Sigmoid colon (tissue), 7 donors: ENCODE results near the gene ORM1. TPM values are rescaled to one million over a fixed set of nuclear protein-coding genes. Genes with fewer than 3 reads are reported as not detected.

Experiments used
- DNase-seq: peaks from one replicate; pipeline ENCODE4 v3.0.0-alpha.2; 2019
- H3K27ac ChIP-seq, 4 donors: fragments of 200-600 bp; sonication (generic); one replicate each; pipeline ENCODE4 v1.5.1; 2016 to 2019; ENCODE audit warnings: mild to moderate bottlenecking in 1 of 4
- H3K27me3 ChIP-seq, 3 donors: fragments of 200-600 bp; sonication (generic); one replicate each; pipeline ENCODE4 v1.5.1; 2019; ENCODE audit warnings: mild to moderate bottlenecking in 1 of 3
- H3K36me3 ChIP-seq, 4 donors: fragments of 200-600 bp; sonication (generic); one replicate each; pipeline ENCODE4 v1.5.1; 2016 to 2019
- H3K4me1 ChIP-seq, 4 donors: fragments of 200-600 bp; sonication (generic); one replicate each; pipeline ENCODE4 v1.5.1; 2017 to 2019
- H3K4me3 ChIP-seq, 4 donors: fragments of 200-600 bp; sonication (generic); one replicate each; pipeline ENCODE4 v1.5.1; 2017 to 2019; ENCODE audit warnings: mild to moderate bottlenecking in 2 of 4, moderate library complexity in 1 of 4
- H3K9me3 ChIP-seq, 4 donors: fragments of 200-600 bp in 3 of 4; sonication (generic) in 3 of 4; one replicate each; pipeline versions ENCODE4 v1.5.1 to v1.6.1; 2013 to 2019
- EP300 ChIP-seq, 4 donors: sonication (generic); formaldehyde crosslinking; IDR thresholded peaks; one replicate each; pipeline ENCODE4 v1.6.1; 2017; ENCODE audit warnings: antibody characterized with exemption in 4 of 4
- POLR2A ChIP-seq, 2 donors: fragments of 450-650 bp; IDR thresholded peaks; one replicate each; pipeline ENCODE4 v1.6.1; 2016; ENCODE audit warnings: antibody characterized with exemption in 2 of 2, mild to moderate bottlenecking in 2 of 2, moderate library complexity in 2 of 2
- POLR2AphosphoS5 ChIP-seq, 4 donors: sonication (generic); formaldehyde crosslinking; IDR thresholded peaks; one replicate each; pipeline ENCODE4 v1.6.1; 2017; ENCODE audit warnings: antibody characterized with exemption in 4 of 4
- WGBS, 2 donors: extraction: QIAGEN DNeasy Blood & Tissue Kit; methylation state at CpG; one replicate each; pipeline ENCODE4 v1.1.7; 2013; 5-methylcytosine and 5-hydroxymethylcytosine counted together
- intact Hi-C: fragments of 100-400 bp; cut with DNase I; formaldehyde crosslinking; loops from one replicate; pipeline ENCODE4 v1.15.1; 2023
- polyA plus RNA-seq, 3 donors: library from polyadenylated mRNA; stranded (reverse); fragments of 200-250 nt; gene quantifications; one replicate each; pipeline ENCODE4 v1.2.3, GENCODE V29; 2013
- total RNA-seq, 4 donors: library from RNA; depleted of rRNA; stranded (reverse); fragments of >200 nt; gene quantifications; one replicate each; pipeline ENCODE4 v1.1.0, GENCODE V29; 2016
- TF ChIP-seq, protein P1 (sequence below), 4 experiments: fragments of 450-650 bp in 3 of 4; fragments of 200-600 bp in 1 of 4; IDR thresholded peaks; one replicate each; pipeline ENCODE4 v1.5.1; 2016 to 2019; ENCODE audit warnings: antibody characterized with exemption in 4 of 4, mild to moderate bottlenecking in 3 of 4, moderate library complexity in 2 of 4
- donor health status: healthy with polysubstance abuse.
- donor health status: Bipolar disorder and iron deficiency.
- donor health status: healthy.

Gene ORM1
- total and polyA plus RNA-seq, 7 donors = 1.1 to 1.8 TPM; not detected in 5

- H3K27ac ChIP-seq = no peak overlapping the region
- WGBS, 2 donors = 93% methylated on average over 31 of the region's 31 CpGs
- peaks cover 0 to 6% (median 3%) of the 10 kb centered on the region in 4 donors for H3K4me1 ChIP-seq
- peaks cover 0 to 21% (median 3%) of the 10 kb centered on the region in 4 donors for H3K36me3 ChIP-seq
- peak; percentile 56 for DNase-seq
- intact Hi-C loops = no loop called here
- no peaks in the 10 kb centered on the region for H3K27me3 ChIP-seq
- no peak for TF ChIP-seq POLR2AphosphoS5 (IDR thresholded peaks at IDR 0.05)
- TF ChIP-seq, protein P1, sequence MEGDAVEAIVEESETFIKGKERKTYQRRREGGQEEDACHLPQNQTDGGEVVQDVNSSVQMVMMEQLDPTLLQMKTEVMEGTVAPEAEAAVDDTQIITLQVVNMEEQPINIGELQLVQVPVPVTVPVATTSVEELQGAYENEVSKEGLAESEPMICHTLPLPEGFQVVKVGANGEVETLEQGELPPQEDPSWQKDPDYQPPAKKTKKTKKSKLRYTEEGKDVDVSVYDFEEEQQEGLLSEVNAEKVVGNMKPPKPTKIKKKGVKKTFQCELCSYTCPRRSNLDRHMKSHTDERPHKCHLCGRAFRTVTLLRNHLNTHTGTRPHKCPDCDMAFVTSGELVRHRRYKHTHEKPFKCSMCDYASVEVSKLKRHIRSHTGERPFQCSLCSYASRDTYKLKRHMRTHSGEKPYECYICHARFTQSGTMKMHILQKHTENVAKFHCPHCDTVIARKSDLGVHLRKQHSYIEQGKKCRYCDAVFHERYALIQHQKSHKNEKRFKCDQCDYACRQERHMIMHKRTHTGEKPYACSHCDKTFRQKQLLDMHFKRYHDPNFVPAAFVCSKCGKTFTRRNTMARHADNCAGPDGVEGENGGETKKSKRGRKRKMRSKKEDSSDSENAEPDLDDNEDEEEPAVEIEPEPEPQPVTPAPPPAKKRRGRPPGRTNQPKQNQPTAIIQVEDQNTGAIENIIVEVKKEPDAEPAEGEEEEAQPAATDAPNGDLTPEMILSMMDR (IDR thresholded peaks at IDR 0.05) = no peak
- TF ChIP-seq POLR2A (IDR thresholded peaks at IDR 0.05) = no peak
- TF ChIP-seq EP300 (IDR thresholded peaks at IDR 0.05) = no peak
- no peak overlapping the region for H3K4me3 ChIP-seq
- no peaks in the 10 kb centered on the region for H3K9me3 ChIP-seq
Measured at GRCh38 chr9:114300846-114301797, 21.8 kb upstream of the ORM1 start.

- Histone ChIP-seq H3K4me1 (peaks cover 0 to 6% (median 3%) of the 10 kb centered on the region in 4 donors), H3K27me3 (no peaks in the 10 kb centered on the region), H3K4me3 (no peak overlapping the region), H3K9me3 (no peaks in the 10 kb centered on the region), H3K27ac (no peak overlapping the region), H3K36me3 (peaks cover 0 to 12% (median 3%) of the 10 kb centered on the region in 4 donors)
- TF ChIP-seq POLR2A (IDR thresholded peaks at IDR 0.05) = no peak
- no peak for TF ChIP-seq EP300 (IDR thresholded peaks at IDR 0.05)
- TF ChIP-seq, protein P1 (IDR thresholded peaks at IDR 0.05) = no peak
- TF ChIP-seq POLR2AphosphoS5 (IDR thresholded peaks at IDR 0.05) = no peak
- 82 to 84% methylated on average over 15 of the region's 15 CpGs for WGBS, 2 donors
- peak; percentile 55 for DNase-seq
- intact Hi-C loops = no loop called here
Measured at GRCh38 chr9:114301798-114302565, 20.9 kb upstream of the ORM1 start.

GRCh38 chr9:114302727-114303126 lies 20.2 kb upstream of the ORM1 start:
- intact Hi-C loops = no loop called here
- Histone ChIP-seq H3K27ac (no peak overlapping the region), H3K9me3 (no peaks in the 10 kb centered on the region), H3K27me3 (no peaks in the 10 kb centered on the region), H3K4me1 (peaks cover 0 to 6% (median 3%) of the 10 kb centered on the region in 4 donors), H3K36me3 (peaks cover 0 to 12% (median 3%) of the 10 kb centered on the region in 4 donors), H3K4me3 (no peak overlapping the region)
- WGBS, 2 donors = 73 to 78% methylated on average over 6 of the region's 6 CpGs
- TF ChIP-seq EP300 (IDR thresholded peaks at IDR 0.05) = no peak
- no peak for TF ChIP-seq POLR2AphosphoS5 (IDR thresholded peaks at IDR 0.05)
- TF ChIP-seq, protein P1 (IDR thresholded peaks at IDR 0.05) = no peak
- TF ChIP-seq POLR2A (IDR thresholded peaks at IDR 0.05) = no peak
- DNase-seq = peak; percentile 22

- intact Hi-C loops = no loop called here
Measured at GRCh38 chr9:114303571-114303970, 19.3 kb upstream of the ORM1 start.

More at GRCh38 chr9:114303571-114303970, 19.3 kb upstream of the ORM1 start:
- H3K9me3 ChIP-seq = no peaks in the 10 kb centered on the region
- no peak overlapping the region for H3K4me3 ChIP-seq
- DNase-seq = no peak
- H3K36me3 ChIP-seq = peaks cover 0 to 8% (median 3%) of the 10 kb centered on the region in 4 donors
- H3K27ac ChIP-seq = no peak overlapping the region
- H3K27me3 ChIP-seq = no peaks in the 10 kb centered on the region
- 84 to 85% methylated on average over 5 of the region's 5 CpGs for WGBS, 2 donors
- peaks cover 0 to 6% (median 3%) of the 10 kb centered on the region in 4 donors for H3K4me1 ChIP-seq
- TF ChIP-seq POLR2AphosphoS5 (IDR thresholded peaks at IDR 0.05) (no peak), EP300 (IDR thresholded peaks at IDR 0.05) (no peak), POLR2A (IDR thresholded peaks at IDR 0.05) (no peak)
- TF ChIP-seq, protein P1 (IDR thresholded peaks at IDR 0.05) = no peak
